Heart left ventricle (tissue), 13 donors: ENCODE measurements around the gene DBN1.

Source experiments
- CTCF ChIP-seq, 12 donors: fragments of 200-600 bp; sonication (generic) in 4 of 12; IDR thresholded peaks; one replicate each; pipeline versions ENCODE4 v1.5.0 to v1.8.0; 2018 to 2022; ENCODE audit warnings: antibody characterized with exemption in 12 of 12, mild to moderate bottlenecking in 5 of 12
- POLR2A ChIP-seq, 2 donors: fragments of 450-650 bp; IDR thresholded peaks; one replicate each; pipeline ENCODE4 v1.6.1; 2017; ENCODE audit warnings: antibody characterized with exemption in 2 of 2, mild to moderate bottlenecking in 2 of 2, moderate library complexity in 2 of 2
- donor health status: ischemic (EF 13 %, LVEDD 7.1; RV severe dilation, severe dysfunction).
- donor health status: DM: no; HTN: yes; CAD: no.
- donor health status: DM: no; HTN: no; CAD: no.
- donor health status: ischemic (EF 25% LVEDD 6.9; RV normal size, moderate dysfunction).
- donor health status: ischemic (EF 25% LVEDD 5.7; RV mildly dilated, moderate dysfunction).
- donor health status: ischemic (EF 35%, LVEDD 5.7; RV mildly dilated, moderate dysfunction).
- donor health status: nonischemic (EF 11% LVEDD 7.7; RV severe dilation, severe dysfunction).
- donor health status: DM: yes; HTN: yes; CAD: no.
- donor health status: PGD.
- donor health status: ischemic (EF 29% LVEDD 5.4; RV normal size, mild dysfunction).
- donor health status: nonischemic (EF 23%, LVEDD 6.1; RV moderate dilation, normal function).

GRCh38 chr5:177423671-177424070 lies 49.8 kb downstream of the DBN1 start:
- TF ChIP-seq CTCF (IDR thresholded peaks at IDR 0.05) (no peak), POLR2A (IDR thresholded peaks at IDR 0.05) (no peak)
